HEK293 (cell line): Measurements from ENCODE around the gene CLIP3.

Experiments
- KLF16 ChIP-seq: fragments of 450-650 bp; formaldehyde crosslinking; IDR thresholded peaks from 2 replicates; pipeline ENCODE4 v1.5.1; 2017; ENCODE audit warnings: missing biosample characterization, missing genetic modification characterization
- ZNF311 ChIP-seq: fragments of 450-650 bp; formaldehyde crosslinking; IDR thresholded peaks from 2 replicates; pipeline ENCODE4 v1.5.1; 2017; ENCODE audit warnings: missing biosample characterization, missing genetic modification characterization, borderline replicate concordance
- ZNF529 ChIP-seq: fragments of 450-650 bp; formaldehyde crosslinking; IDR thresholded peaks from 2 replicates; pipeline ENCODE4 v1.5.1; 2017; ENCODE audit warnings: missing genetic modification characterization, missing biosample characterization; ENCODE audit not compliant: insufficient replicate concordance
- TF ChIP-seq, protein P1 (sequence below): fragments of 450-650 bp; formaldehyde crosslinking; IDR thresholded peaks from 2 replicates; pipeline ENCODE4 v1.5.1; 2016; ENCODE audit warnings: missing biosample characterization, missing genetic modification characterization

DNA sequence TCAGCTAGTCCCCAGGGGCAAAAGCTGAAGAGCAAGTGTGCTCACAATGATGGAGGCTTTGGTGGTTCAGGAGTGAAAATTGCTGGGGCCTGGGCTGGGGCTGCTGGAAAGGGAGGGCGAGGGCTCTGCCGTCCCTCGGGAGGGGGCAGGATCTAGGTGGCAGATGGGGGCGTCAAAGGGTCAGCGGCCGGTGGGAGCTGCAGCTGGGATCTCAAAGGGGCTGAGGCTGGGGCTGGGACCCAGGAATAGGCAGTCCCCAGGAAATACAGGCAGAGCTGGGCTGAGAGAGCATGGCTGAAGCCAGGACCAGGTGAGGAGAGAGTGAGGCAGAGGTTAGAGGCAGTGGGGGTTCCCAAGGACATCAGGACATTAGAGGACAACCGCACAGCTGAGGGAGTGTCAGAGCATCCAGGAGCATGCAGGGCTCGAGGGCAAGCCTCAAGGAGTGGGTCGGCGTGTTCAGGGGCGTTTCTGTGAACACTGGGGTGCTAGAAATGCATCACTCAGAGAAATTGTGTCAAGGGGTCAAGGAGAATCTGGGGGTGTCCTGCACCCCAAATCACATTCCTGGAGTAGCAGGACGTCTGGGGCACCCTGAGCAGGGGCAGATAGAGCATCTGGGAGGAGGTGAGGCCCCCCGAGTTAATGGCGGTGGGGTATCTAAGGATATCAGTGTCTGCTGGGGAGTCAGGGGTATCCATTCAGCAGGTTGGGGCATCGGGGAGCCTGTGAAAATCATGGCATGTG, 22.9 kb downstream of the CLIP3 start:
- TF ChIP-seq ZNF529 = no peak
- TF ChIP-seq ZNF311 = no peak
- TF ChIP-seq KLF16 (tag by site-specific recombination) = no peak
- TF ChIP-seq, protein P1, sequence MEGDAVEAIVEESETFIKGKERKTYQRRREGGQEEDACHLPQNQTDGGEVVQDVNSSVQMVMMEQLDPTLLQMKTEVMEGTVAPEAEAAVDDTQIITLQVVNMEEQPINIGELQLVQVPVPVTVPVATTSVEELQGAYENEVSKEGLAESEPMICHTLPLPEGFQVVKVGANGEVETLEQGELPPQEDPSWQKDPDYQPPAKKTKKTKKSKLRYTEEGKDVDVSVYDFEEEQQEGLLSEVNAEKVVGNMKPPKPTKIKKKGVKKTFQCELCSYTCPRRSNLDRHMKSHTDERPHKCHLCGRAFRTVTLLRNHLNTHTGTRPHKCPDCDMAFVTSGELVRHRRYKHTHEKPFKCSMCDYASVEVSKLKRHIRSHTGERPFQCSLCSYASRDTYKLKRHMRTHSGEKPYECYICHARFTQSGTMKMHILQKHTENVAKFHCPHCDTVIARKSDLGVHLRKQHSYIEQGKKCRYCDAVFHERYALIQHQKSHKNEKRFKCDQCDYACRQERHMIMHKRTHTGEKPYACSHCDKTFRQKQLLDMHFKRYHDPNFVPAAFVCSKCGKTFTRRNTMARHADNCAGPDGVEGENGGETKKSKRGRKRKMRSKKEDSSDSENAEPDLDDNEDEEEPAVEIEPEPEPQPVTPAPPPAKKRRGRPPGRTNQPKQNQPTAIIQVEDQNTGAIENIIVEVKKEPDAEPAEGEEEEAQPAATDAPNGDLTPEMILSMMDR (tag by site-specific recombination) = no peak
